NCI-H1436 (cell line): ENCODE measurements around the gene ERCC1.

Experiments used
- DNase-seq: peaks from one replicate; lab custom pipeline; 2025; lab: John Stamatoyannopoulos, UW

The ERCC1 gene

GRCh38 chr19:45423589-45424190, at the start of gene ERCC1:
TSS of gene ERCC1 (minus strand) at chr19:45423917. CDS start at chr19:45423374, 543 bp downstream.
- peak; percentile 97 for DNase-seq

DNA sequence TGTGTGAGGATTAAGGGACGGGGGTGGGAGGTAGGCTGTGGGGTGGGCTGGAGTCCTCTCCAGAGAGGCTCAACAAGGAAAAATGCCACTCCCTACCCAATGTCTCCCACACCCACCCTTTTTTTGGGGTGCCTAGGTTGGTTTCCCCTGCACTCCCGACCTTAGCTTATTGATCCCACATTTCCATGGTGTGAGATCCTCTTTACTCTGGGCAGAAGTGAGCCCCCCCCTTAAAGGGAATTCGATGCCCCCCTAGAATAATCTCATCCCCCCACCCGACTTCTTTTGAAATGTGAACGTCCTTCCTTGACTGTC, 49.6 kb upstream of the ERCC1 start:
- DNase-seq, result no peak

- no peak for DNase-seq
These were observed 49.0 kb upstream of the ERCC1 start for GRCh38 chr19:45472563-45473366.

- DNase-seq, result no peak
These were observed 48.3 kb upstream of the ERCC1 start for GRCh38 chr19:45471931-45472562.

DNA sequence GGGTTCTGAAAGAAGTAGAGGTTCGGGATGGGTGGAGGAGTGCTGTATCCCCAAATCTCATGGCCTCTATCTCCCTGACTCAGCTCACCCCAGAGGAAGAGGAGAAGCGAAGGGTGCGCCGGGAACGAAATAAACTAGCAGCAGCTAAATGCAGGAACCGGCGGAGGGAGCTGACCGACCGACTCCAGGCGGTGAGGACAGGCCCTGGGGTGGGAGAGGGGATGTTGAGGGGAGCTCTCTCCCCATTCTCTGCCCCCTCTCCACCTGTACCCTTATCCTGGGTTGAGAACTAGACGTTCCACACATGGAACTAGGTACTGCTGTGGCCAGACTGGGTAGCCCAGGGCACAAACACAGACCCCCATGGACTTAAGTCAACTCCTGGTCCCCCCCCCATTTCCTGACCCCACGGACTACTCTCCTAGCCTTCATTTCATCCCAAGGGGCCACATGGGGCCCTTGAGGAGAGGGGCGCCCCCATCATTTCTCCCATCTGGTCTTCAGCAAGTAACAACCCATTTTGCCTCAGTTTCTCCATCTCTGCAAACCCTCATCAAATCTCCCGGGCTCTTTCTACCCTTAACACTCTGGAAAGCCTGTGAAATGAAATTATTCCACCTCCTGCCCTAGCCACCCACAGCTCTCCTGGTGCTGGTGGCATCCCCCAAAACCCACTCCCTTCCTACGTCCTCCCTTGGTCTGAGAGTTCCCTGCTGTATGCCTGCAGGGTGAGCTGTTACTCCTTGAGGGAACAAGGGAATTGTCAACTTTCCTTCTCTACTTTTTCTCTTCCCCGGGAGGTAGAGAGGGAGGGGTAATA, 47.6 kb upstream of the ERCC1 start:
- no peak for DNase-seq

GRCh38 chr19:45470762-45471081, 47.0 kb upstream of the ERCC1 start:
- no peak for DNase-seq

- no peak for DNase-seq
These were observed 46.4 kb upstream of the ERCC1 start for GRCh38 chr19:45469945-45470761.

GRCh38 chr19:45469132-45469944, 45.6 kb upstream of the ERCC1 start:
- peak; percentile 90 for DNase-seq

DNA sequence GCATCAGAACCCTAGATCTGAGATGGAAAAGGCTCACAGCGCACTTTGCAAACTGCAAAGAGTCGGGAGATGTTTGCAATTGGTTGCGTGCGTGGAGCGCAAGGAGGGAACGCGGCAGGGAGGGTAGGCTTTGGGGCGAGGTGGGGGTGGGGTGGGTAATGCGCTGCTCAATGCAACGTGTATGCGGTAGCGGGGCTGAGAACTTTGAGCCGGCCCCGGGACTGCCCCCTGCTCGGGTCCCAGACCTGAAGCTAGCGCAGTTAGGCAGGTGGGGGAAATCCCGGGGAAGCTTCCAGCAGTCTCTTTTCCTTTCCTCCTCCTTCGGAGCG, 45.0 kb upstream of the ERCC1 start:
- no peak for DNase-seq

DNA sequence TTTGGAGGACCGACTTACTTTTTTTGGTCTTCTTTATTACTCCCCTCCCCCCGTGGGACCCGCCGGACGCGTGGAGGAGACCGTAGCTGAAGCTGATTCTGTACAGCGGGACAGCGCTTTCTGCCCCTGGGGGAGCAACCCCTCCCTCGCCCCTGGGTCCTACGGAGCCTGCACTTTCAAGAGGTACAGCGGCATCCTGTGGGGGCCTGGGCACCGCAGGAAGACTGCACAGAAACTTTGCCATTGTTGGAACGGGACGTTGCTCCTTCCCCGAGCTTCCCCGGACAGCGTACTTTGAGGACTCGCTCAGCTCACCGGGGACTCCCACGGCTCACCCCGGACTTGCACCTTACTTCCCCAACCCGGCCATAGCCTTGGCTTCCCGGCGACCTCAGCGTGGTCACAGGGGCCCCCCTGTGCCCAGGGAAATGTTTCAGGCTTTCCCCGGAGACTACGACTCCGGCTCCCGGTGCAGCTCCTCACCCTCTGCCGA, 44.5 kb upstream of the ERCC1 start:
- no peak for DNase-seq

GRCh38 chr19:45467456-45468158, 43.9 kb upstream of the ERCC1 start, which contains the start of gene FOSB:
TSS of gene FOSB (plus strand) at chr19:45467996. CDS start at chr19:45468587, 591 bp downstream.
- peak; percentile 95 for DNase-seq

DNA sequence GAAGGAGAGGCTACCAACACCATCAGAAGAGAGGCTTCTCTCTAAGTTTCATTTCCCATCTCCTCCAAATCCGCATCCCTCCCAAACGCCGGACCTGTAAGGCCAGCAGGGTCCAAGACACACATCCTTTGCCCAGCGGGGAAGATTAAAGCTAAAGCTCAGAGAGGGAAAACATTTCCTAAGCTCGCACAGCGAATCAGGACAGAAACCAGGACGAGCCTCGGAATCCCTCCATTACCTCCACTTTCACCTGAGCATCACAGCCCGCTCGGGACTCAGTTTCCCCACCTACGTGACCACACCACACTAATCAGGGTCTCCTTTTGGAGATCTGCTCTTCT, 43.4 kb upstream of the ERCC1 start:
- DNase-seq, result no peak

- DNase-seq, result no peak
These were observed 41.2 kb upstream of the ERCC1 start for GRCh38 chr19:45464852-45465441.

DNA sequence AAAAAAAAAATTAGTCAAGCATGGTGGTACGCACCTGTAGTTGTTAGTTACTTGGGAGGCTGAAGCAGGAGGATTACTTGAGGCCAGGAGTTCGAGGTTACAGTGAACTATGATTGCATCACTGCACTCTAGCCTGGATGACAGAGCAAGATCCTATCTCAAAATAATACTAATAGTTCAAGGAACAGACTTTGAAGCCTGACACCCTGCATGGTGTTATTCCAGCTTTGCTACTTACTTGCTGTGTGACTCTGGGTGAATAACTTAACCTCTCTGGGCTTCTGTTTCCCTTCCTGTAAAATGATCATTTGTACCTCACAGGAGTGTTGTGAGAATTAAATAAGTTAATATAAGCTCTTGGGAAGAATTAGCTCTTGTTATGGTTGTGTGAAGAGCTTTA, 40.6 kb upstream of the ERCC1 start:
- DNase-seq, result no peak

GRCh38 chr19:45463241-45463640, 39.5 kb upstream of the ERCC1 start:
- no peak for DNase-seq

- no peak for DNase-seq
These were observed 38.5 kb upstream of the ERCC1 start for GRCh38 chr19:45462174-45462573.

- DNase-seq, result no peak
These were observed 37.2 kb upstream of the ERCC1 start for GRCh38 chr19:45460807-45461347.

- DNase-seq, result no peak
These were observed 34.1 kb upstream of the ERCC1 start for GRCh38 chr19:45457776-45458175.

DNA sequence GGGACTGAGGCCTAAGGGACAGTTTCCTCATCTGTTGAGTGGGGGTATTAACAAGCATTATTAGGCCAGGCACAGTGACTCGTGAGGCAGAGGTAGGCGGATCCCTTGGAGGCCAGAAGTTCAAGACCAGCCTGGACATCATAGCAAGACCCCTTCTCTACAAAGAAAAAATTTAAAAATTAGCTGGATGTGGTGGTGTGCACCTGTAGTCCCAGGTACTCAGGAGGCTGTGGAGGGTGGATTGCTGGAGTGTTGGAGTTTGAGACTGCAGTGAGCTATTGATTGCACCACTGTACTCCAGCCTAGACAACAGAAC, 32.7 kb upstream of the ERCC1 start:
- no peak for DNase-seq
